Measurements from ENCODE around the gene SPSB4.
"Not testable (repeated sequence)": the region's sequence is repeated elsewhere in the genome, so short reads cannot be mapped to it uniquely, and the experiment has no call there.

GRCh38 chr3:141117982-141118381 lies 66.8 kb downstream of the SPSB4 start:
- TF ChIP-seq CTCF (IDR thresholded peaks at IDR 0.05); POLR2A (IDR thresholded peaks at IDR 0.05); EP300 (IDR thresholded peaks at IDR 0.05; ENCODE audit: low read depth): not testable (repeated sequence)

Measured in transverse colon (tissue), 3 donors.